Omental fat pad (tissue), 4 donors: ENCODE data around the gene PCBP2. TPM values are rescaled to one million over a fixed set of nuclear protein-coding genes. Genes with fewer than 3 reads are reported as not detected.

Source experiments
- ATAC-seq: fragments of 150-250 bp; one replicate; pipeline ENCODE4 v1.9.1; 2016; ENCODE audit warnings: mild to moderate bottlenecking, moderate library complexity; ENCODE audit not compliant: low FRiP score
- DNase-seq: peaks from one replicate; pipeline ENCODE4 v3.0.0-alpha.2; 2019; ENCODE audit warnings: low spot score
- CTCF ChIP-seq, 3 donors: fragments of 450-650 bp; IDR thresholded peaks; one replicate each; pipeline ENCODE4 v1.5.1; 2016 to 2017; ENCODE audit warnings: antibody characterized with exemption in 3 of 3, mild to moderate bottlenecking in 3 of 3, moderate library complexity in 2 of 3
- total RNA-seq, 4 donors: library from RNA; depleted of rRNA; stranded (reverse); fragments of >200 nt; gene quantifications; one replicate each; pipeline ENCODE4 v1.1.0, GENCODE V29; 2016

The PCBP2 gene
- total RNA-seq, 4 donors from 2014 or later, result 498 to 666 (median 531) TPM

- ATAC-seq (no peak), DNase-seq (no peak)
- TF ChIP-seq CTCF (IDR thresholded peaks at IDR 0.05), result no peak
These were observed 40.3 kb downstream of the PCBP2 start for GRCh38 chr12:53492188-53492587.

GRCh38 chr12:53492830-53493609, 41.1 kb downstream of the PCBP2 start:
- ATAC-seq (peak; percentile 77), DNase-seq (peak; percentile 86)
- TF ChIP-seq CTCF (IDR thresholded peaks at IDR 0.05), result no peak

- ATAC-seq (no peak), DNase-seq (no peak)
- no peak for TF ChIP-seq CTCF (IDR thresholded peaks at IDR 0.05)
These were observed 41.9 kb downstream of the PCBP2 start for GRCh38 chr12:53493610-53494391.

- peak; percentile 44 for DNase-seq
- no peak for TF ChIP-seq CTCF (IDR thresholded peaks at IDR 0.05)
- ATAC-seq, result peak; percentile 34
These were observed 44.2 kb downstream of the PCBP2 start for GRCh38 chr12:53495903-53496751.

GRCh38 chr12:53496752-53497032, 44.8 kb downstream of the PCBP2 start:
- ATAC-seq, result no peak
- no peak for TF ChIP-seq CTCF (IDR thresholded peaks at IDR 0.05)
- no peak for DNase-seq

- DNase-seq (no peak), ATAC-seq (no peak)
- no peak for TF ChIP-seq CTCF (IDR thresholded peaks at IDR 0.05)
These were observed 45.6 kb downstream of the PCBP2 start for GRCh38 chr12:53497461-53497860.
